HG02840 (cell line): ENCODE data around the gene KCNA5.

Experiments
- ATAC-seq: cut with Tn5 transposase; IDR thresholded peaks from one replicate; pipeline ENCODE4 v1.9.1; 2021; ENCODE audit warnings: mild to moderate bottlenecking, moderate library complexity, moderate number of reproducible peaks; ENCODE audit not compliant: unreplicated experiment, low FRiP score

KCNA5 gene

DNA sequence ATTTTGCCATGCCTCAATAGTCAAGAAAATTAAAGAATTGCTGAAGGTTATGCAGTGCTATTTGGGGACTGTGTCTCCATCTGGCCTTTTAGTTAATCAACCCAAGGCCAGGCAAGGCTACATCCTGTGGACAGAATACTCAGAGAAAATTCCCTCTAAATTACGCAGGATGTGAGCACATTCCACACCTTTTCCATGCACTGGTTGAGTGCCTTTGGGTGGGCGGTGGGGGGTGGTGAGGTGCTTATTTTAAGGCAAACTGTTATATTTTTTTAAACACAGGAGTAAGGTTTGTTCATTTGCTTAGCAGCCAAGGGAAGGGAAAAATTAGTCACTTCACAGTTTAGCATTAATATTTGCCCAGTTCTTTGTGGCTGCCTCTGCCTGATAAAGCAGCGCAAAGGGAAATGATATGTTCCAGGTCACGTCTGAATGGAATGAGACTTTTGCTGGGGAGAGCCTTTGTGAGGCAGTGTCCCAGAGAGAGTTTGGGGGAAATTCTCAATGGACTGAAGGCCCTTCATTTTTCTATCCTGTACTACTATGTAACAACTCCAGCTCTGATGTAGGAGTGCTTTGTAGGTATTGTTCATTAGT is 17.2 kb upstream of the KCNA5 start:
- no peak for ATAC-seq

DNA sequence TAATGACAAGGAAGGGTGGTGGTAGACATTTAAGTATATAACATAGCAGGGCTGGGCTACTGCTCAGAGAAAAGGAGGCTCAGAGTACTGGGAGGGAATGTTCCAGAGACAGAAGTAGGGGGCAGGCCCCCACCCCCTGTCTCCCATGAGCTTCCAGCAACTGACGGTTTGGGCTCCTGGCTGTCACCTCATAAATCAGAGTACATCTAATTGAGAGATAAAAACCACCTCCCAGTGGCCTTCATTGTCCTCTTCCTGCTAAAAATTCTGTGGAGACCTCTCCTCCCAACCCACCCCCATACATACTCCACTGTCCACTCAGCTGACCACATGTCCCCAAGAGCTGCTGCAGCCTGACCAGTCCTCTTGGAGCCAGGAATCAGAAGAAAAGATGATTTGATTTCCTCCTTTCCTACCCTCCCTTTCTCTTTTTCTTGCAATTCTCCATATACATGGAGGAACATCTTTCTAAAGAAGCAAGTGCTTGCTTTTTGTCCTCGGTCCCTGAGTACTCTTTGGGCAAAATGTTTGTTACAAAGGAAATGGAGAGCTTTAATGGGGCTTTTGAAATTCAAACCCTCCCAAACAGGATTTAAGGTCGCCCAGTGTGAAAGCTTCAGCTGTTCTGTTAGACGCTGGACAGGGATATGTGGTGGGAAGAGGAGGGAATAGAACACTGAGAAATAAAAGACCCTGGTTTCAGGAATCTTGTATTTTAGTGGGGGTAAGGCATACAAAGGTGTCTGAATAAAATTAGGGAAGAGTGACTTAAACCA is 16.4 kb upstream of the KCNA5 start:
- ATAC-seq: no peak

- no peak for ATAC-seq
Observed at GRCh38 chr12:5030066-5030465, 13.6 kb upstream of the KCNA5 start.

- ATAC-seq: no peak
Observed at GRCh38 chr12:5031242-5031641, 12.4 kb upstream of the KCNA5 start.

DNA sequence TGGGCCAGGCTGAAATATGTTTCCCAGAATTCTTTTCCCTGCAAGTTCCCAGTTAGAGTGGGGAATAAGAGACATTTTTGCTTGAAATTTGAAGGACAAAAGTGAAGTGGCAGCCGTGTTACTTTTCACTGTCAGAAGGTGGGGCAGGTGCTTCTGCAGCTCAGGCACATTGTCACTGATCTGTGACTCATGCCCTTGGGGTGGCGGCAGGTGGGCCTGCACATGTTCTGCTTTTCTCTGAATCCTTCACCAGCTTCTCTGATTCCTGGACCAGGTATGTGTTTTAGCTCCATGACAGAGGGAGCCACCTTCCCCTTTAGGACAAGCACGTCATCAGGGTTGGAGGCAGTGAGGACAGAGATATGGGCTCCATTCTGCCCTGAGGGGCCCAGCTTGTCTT is 11.7 kb upstream of the KCNA5 start:
- ATAC-seq: no peak

GRCh38 chr12:5032821-5033220 is 10.9 kb upstream of the KCNA5 start:
- no peak for ATAC-seq

DNA sequence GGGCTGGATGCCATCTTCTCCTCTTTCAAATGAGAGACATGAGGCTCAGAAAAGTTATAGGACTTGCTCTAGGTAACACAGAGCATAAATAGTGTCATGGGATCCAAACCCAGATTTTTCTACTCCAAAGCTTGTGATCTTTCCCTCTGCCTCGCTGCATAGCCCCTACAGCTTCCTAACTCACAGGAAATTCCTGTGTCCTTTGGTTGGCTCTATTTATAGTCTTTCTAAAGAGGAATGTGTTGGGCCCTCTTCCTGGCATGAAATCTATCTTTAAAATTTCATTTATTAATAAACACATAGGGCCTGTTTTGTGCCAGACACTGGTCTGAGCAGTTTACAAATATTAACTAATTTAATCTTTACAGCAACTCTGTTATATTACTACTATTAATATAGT is 9.8 kb upstream of the KCNA5 start:
- no peak for ATAC-seq

DNA sequence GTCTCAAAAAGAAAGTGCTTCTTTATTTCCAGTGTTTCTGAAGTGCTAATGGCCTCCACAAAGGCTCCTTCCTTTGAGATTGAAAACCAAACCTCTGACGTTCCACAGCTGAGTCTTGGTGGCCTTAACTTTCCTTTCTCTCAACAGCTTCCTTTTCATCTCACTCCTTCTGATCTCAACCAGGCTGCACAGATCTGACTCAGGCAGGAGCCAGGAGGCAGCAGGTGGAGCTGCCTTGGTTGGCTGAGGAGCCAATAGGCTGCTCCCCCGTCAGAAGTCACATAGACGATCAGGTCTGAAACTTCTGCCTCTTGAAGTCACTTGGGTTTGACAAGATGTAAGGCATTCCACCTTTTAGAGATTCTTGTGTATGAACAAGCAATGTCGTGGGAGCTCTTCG is 9.1 kb upstream of the KCNA5 start:
- ATAC-seq: no peak

- ATAC-seq: no peak
Observed at GRCh38 chr12:5035618-5036017, 8.1 kb upstream of the KCNA5 start.

DNA sequence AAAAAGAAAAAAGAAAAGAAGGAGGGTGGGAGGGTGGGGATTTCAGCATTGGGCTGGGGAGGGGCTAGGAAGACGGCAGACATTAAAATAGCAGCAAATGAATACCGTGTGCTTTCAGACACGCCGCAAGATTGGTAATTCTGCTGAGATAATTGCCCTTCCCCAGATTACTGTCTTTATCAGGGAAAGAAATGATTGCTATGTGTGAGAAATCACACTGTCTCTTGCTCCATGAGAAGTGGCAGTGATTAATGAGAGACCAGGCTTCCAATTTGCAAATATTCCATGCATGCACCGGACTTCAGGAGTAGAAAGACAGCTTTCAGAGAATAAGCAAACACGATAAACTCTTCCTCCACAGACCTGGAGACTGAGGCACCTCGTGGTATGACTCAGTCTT is 7.6 kb upstream of the KCNA5 start:
- ATAC-seq: no peak

DNA sequence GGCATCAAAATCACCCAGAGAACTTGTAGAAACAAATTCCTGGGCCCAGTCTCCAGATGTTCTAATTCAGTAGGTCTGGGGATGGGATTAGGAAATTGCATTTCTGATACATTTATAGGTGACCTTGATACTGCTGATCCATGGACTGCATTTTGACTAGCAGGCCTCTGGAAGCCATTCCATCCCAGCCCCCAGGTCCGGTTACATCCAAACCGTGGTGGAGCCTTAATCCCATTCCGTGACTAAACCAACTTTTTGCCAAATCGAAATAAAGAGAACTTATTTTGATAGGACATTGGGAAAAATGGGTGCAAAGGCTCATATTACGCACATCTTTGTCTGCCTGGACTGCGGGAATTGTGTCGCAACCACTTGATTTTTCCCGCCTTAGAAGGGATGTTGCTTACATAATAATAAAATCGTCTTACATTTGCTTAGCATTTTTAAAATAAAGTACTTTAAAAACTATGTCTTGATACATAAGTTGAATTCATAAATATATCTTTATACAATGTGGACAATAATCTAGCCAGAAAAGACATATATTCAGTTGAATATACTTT is 5.8 kb upstream of the KCNA5 start:
- ATAC-seq: no peak

DNA sequence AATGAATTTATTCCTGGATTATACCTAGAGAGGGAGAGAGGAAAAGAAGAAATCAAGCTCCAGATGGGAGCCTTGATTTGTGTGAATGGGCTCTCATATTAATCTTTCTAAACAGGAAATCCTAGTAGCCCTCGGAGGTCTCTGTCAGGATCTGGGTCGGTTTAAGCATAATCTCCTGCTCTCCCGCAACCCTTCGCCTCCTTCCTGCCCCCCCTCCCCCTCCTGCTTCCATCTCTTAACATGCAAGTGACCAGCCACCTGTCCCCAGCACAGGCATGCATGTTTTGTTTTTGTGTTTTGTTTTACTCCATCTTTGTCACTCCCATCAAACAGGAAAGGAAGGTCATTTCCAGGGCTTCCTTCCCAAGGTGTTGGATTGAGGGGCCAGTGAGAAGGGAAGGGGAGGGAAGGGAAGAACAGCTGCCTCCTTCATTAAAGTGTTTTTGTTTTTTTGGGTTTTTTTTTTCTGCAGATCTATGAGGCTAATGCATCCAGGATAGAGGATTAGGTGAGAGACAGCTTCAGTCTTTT is 4.8 kb upstream of the KCNA5 start:
- ATAC-seq: no peak

DNA sequence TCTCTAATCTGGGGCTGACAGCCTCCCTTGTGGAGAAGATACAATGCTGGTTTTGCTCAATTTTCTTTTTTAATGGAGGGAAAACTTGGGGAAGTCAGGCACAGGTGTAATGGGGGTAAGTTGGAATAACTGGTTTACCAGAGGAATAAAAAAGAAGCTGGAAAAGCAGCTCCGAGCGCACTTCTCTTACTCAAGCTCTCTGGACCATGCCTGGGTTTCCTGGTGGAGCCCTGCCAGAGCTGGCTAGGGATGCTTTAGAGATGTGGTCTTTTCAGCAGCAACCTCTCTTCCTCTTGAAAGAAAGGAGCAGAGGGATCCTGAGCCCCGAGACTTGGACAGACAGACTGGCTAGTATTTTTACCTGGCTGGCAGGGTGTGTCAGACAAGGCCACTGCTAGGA is 3.9 kb upstream of the KCNA5 start:
- ATAC-seq: no peak

DNA sequence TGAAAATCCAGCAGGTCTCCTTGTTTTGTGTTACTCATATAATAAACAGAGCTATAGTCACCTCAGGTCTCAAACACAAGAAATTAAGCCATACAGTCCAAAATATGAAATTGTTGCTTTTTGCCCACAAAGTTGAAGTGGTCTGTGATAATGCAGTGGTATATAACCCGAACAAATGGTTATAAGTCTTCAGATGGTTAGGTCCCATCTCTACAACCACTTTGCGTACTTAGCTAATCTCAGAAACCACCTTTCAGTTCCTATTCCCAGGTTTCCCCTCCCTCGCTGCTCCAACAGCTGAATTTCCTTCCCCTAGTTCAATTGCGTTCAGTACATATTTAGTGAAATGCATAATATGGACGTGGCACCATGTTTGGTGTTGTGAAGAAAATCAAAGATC is 3.3 kb upstream of the KCNA5 start:
- ATAC-seq: no peak

DNA sequence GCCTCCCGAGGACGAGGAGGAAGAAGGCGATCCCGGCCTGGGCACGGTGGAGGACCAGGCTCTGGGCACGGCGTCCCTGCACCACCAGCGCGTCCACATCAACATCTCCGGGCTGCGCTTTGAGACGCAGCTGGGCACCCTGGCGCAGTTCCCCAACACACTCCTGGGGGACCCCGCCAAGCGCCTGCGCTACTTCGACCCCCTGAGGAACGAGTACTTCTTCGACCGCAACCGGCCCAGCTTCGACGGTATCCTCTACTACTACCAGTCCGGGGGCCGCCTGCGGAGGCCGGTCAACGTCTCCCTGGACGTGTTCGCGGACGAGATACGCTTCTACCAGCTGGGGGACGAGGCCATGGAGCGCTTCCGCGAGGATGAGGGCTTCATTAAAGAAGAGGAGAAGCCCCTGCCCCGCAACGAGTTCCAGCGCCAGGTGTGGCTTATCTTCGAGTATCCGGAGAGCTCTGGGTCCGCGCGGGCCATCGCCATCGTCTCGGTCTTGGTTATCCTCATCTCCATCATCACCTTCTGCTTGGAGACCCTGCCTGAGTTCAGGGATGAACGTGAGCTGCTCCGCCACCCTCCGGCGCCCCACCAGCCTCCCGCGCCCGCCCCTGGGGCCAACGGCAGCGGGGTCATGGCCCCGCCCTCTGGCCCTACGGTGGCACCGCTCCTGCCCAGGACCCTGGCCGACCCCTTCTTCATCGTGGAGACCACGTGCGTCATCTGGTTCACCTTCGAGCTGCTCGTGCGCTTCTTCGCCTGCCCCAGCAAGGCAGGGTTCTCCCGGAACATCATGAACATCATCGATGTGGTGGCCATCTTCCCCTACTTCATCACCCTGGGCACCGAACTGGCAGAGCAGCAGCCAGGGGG is 979 bp downstream of the KCNA5 start:
- ATAC-seq: no peak

DNA sequence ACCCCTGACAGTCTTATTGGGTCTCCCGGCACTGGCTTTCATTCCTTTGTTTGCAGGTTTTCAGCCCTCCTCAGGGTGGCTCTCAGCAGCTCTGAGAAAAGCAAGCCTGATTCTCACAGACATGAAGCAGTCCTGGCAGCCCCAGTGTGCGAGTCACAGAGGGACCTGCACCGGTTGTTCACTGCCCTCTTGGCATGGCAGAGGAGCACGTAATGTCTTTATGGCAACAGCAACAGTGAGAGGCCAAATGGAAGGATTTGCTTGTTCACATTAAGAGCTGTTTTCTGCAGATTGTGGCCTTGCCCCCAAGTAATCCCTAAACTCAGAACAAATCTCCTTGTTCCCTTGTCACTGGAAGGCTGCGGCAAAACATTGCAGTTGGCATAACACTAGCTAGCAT is 3.4 kb downstream of the KCNA5 start:
- no peak for ATAC-seq

- no peak for ATAC-seq
Observed at GRCh38 chr12:5047729-5048128, 4.0 kb downstream of the KCNA5 start.

DNA sequence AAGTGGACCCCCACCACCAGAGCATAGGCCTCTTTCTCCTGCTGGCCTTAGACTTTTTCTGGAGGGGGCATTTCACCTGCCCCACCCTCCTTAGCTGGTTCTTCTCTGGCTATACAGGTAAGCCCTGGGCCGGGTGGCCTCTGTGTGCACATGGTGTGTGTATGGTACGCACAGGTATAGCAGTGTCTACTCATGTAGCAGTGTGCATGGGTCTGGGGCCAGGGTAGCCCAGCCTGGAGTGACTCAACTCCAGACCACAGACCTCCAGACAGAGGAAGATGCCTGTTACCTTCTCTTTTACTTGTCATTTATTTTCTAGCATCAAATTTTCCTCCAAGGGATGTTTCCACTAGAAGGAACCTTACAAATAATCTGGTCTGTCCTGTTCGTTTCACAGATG is 6.9 kb downstream of the KCNA5 start:
- no peak for ATAC-seq

DNA sequence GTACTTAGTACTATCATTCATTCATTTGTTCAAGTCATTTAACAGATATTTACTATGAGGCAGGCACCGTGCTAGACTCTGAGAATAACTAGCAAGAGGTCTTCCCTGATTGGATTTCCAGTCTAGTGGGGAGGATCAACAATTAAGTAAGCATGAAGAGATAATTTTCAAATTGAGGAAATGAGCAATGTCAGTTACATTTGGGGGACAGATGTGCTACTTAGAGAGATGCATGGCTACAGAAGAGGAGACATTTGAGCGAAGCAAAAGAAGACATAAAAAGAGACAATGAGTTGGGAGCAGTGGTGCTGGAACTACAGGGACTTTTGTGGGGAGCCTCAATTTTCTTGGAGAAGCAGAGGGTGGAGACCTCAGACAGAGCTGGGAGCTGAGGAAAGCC is 7.7 kb downstream of the KCNA5 start:
- ATAC-seq: no peak

DNA sequence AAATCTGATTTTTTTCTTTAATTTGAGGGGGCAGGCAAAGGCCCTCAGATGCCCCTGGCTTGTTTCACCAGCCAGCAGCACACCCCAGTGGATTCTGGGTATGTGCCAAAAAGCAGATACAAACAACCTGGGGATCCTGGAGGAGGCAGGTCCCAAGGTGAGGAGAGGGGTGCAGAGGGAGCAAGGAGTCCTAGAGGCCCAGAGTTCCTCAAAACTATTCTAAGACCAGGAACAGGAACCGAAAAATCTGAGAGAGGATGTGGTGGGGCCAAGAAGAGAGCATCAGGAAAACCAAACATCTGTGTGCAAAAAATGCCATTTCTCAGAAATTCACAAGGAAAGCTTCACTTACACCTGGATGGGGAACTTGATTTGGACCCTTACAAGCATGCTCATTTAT is 8.2 kb downstream of the KCNA5 start:
- no peak for ATAC-seq

GRCh38 chr12:5052348-5052747 is 8.7 kb downstream of the KCNA5 start:
- ATAC-seq: no peak
